Uterus (tissue), 4 donors: ENCODE data around the gene METTL18. TPM values are rescaled to one million over a fixed set of nuclear protein-coding genes. Genes with fewer than 3 reads are reported as not detected.
"Not testable (repeated sequence)": the region's sequence is repeated elsewhere in the genome, so short reads cannot be mapped to it uniquely, and the experiment has no call there.

ENCODE experiments used
- DNase-seq, 2 donors: peaks; one replicate each; pipeline ENCODE4 v3.0.0-alpha.2; 2019 to 2020
- H3K27ac ChIP-seq, 2 donors: fragments of 200-600 bp; sonication (generic); 1 replicate in 1 of 2; 2 replicates in 1 of 2; pipeline ENCODE4 v1.5.1; 2016 to 2018
- H3K27me3 ChIP-seq, 2 donors: fragments of 200-600 bp; sonication (generic); one replicate each; pipeline ENCODE4 v1.5.1; 2018 to 2019; ENCODE audit warnings: control low read depth in 1 of 2
- H3K36me3 ChIP-seq, 2 donors: fragments of 200-600 bp; sonication (generic); one replicate each; pipeline ENCODE4 v1.5.1; 2019; ENCODE audit warnings: control low read depth in 1 of 2
- H3K4me1 ChIP-seq, 2 donors: fragments of 200-600 bp; sonication (generic); one replicate each; pipeline ENCODE4 v1.5.1; 2018 to 2019; ENCODE audit warnings: control low read depth in 1 of 2
- H3K4me3 ChIP-seq, 2 donors: fragments of 200-600 bp; sonication (generic); 1 replicate in 1 of 2; 2 replicates in 1 of 2; pipeline ENCODE4 v1.5.1; 2018 to 2019; ENCODE audit warnings: mild to moderate bottlenecking in 1 of 2
- H3K9me3 ChIP-seq, 2 donors: fragments of 200-600 bp; sonication (generic); one replicate each; pipeline ENCODE4 v1.5.1; 2019; ENCODE audit warnings: control low read depth in 1 of 2
- POLR2A ChIP-seq, 2 donors: fragments of 450-650 bp; IDR thresholded peaks; one replicate each; pipeline ENCODE4 v1.6.1; 2016; ENCODE audit warnings: antibody characterized with exemption in 2 of 2, mild to moderate bottlenecking in 1 of 2, moderate library complexity in 1 of 2
- intact Hi-C: fragments of 100-400 bp; cut with DNase I; formaldehyde crosslinking; loops from one replicate; pipeline ENCODE4 v1.15.1; 2023; ENCODE audit warnings: low total_unique reads
- total RNA-seq, 4 donors: library from RNA; depleted of rRNA in 3 of 4; stranded (reverse); fragments of >200 nt in 3 of 4; gene quantifications; one replicate each; pipeline versions ENCODE4 v1.1.0 to v1.2.4, GENCODE V29; 2014 to 2023
- TF ChIP-seq, protein P1 (sequence below), 4 experiments: fragments of 200-600 bp in 2 of 4; fragments of 450-650 bp in 2 of 4; sonication (generic) in 2 of 4; IDR thresholded peaks; one replicate each; pipeline ENCODE4 v1.5.1; 2016 to 2019; ENCODE audit warnings: antibody characterized with exemption in 4 of 4, mild to moderate bottlenecking in 2 of 4, moderate library complexity in 1 of 4
- donor health status: DM: yes; HTN: yes; CAD: no.

The METTL18 gene
- total RNA-seq, 4 donors from 2014 or later = 1.0 to 14.7 (median 10.2) TPM

GRCh38 chr1:169814265-169814664 lies 19.6 kb upstream of the METTL18 start:
- intact Hi-C loops = no loop called here
- Histone ChIP-seq H3K36me3 (no peaks in the 10 kb centered on the region), H3K27ac (no peak overlapping the region), H3K27me3 (no peaks in the 10 kb centered on the region), H3K4me3 (no peak overlapping the region), H3K4me1 (no peaks in the 10 kb centered on the region), H3K9me3 (no peaks in the 10 kb centered on the region)
- DNase-seq = no peak
- TF ChIP-seq, protein P1, sequence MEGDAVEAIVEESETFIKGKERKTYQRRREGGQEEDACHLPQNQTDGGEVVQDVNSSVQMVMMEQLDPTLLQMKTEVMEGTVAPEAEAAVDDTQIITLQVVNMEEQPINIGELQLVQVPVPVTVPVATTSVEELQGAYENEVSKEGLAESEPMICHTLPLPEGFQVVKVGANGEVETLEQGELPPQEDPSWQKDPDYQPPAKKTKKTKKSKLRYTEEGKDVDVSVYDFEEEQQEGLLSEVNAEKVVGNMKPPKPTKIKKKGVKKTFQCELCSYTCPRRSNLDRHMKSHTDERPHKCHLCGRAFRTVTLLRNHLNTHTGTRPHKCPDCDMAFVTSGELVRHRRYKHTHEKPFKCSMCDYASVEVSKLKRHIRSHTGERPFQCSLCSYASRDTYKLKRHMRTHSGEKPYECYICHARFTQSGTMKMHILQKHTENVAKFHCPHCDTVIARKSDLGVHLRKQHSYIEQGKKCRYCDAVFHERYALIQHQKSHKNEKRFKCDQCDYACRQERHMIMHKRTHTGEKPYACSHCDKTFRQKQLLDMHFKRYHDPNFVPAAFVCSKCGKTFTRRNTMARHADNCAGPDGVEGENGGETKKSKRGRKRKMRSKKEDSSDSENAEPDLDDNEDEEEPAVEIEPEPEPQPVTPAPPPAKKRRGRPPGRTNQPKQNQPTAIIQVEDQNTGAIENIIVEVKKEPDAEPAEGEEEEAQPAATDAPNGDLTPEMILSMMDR (IDR thresholded peaks at IDR 0.05) = no peak
- TF ChIP-seq POLR2A (IDR thresholded peaks at IDR 0.05) = no peak

GRCh38 chr1:169812131-169812530 lies 17.4 kb upstream of the METTL18 start:
- no peak for DNase-seq
- H3K27ac ChIP-seq = no peak overlapping the region
- no peaks in the 10 kb centered on the region for H3K27me3 ChIP-seq
- H3K4me3 ChIP-seq = no peak overlapping the region
- no peak for TF ChIP-seq POLR2A (IDR thresholded peaks at IDR 0.05)
- H3K36me3 ChIP-seq = no peaks in the 10 kb centered on the region
- no peaks in the 10 kb centered on the region for H3K4me1 ChIP-seq
- intact Hi-C loops = no loop called here
- no peaks in the 10 kb centered on the region for H3K9me3 ChIP-seq

GRCh38 chr1:169811418-169812035 lies 16.8 kb upstream of the METTL18 start:
- H3K4me3 ChIP-seq, DNase-seq, H3K27ac ChIP-seq, H3K9me3 ChIP-seq, H3K36me3 ChIP-seq, intact Hi-C loops, H3K27me3 ChIP-seq, H3K4me1 ChIP-seq: not testable (repeated sequence)

GRCh38 chr1:169809370-169810095 lies 14.8 kb upstream of the METTL18 start:
- TF ChIP-seq, protein P1 (IDR thresholded peaks at IDR 0.05) = peak; percentile 30 to 53 (median 49)
- TF ChIP-seq POLR2A (IDR thresholded peaks at IDR 0.05) = no peak
- Histone ChIP-seq H3K4me3 (no peak overlapping the region), H3K4me1 (no peaks in the 10 kb centered on the region), H3K27me3 (no peaks in the 10 kb centered on the region), H3K27ac (no peak overlapping the region), H3K9me3 (no peaks in the 10 kb centered on the region), H3K36me3 (no peaks in the 10 kb centered on the region)
- intact Hi-C loops = no loop called here
- DNase-seq = no peak

DNA sequence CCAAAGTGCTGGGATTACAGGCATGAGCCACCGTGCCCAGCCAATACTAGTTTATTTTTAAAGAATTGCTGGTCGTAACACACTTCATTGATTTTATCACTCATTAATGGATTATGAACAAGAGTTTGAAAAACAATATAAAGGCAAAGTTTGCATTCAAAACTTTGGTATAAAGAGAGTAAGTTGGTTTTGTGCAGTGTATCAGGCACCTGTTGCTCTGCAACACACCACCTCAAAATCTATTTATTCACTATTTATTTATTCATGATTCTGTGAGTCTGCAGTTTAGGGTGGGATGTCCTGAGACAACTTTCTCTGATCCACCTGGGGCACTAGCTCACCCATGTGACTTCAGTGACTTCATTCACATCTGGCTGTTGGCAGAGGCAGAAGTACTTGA lies 10.2 kb upstream of the METTL18 start:
- Histone ChIP-seq H3K4me3 (no peak overlapping the region), H3K27me3 (no peaks in the 10 kb centered on the region), H3K9me3 (no peaks in the 10 kb centered on the region), H3K27ac (no peak overlapping the region), H3K36me3 (no peaks in the 10 kb centered on the region), H3K4me1 (no peaks in the 10 kb centered on the region)
- no peak for TF ChIP-seq POLR2A (IDR thresholded peaks at IDR 0.05)
- TF ChIP-seq, protein P1 (IDR thresholded peaks at IDR 0.05) = no peak
- intact Hi-C loops = no loop called here
- DNase-seq = no peak

DNA sequence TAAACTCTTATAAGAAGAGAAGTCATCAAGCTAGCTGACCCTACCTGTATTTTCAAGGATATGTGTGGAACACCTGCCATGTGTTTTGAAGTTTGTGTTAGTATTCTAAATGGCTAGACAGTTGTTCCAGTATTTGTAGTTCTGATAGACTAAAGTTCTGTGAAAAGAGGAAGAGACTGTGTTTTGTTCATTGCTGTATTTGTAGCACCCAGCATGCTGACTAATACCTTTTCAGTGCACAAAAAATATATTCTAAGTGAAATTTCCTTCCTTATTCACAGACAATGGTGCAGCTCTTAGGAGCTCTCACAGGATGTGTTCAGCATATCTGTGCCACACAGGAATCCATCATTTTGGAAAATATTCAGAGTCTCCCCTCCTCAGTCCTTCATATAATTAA lies 8.2 kb upstream of the METTL18 start:
- no peaks in the 10 kb centered on the region for H3K27me3 ChIP-seq
- H3K27ac ChIP-seq = no peak overlapping the region
- no peak overlapping the region for H3K4me3 ChIP-seq
- no peak for DNase-seq
- H3K4me1 ChIP-seq = no peaks in the 10 kb centered on the region
- no peaks in the 10 kb centered on the region for H3K36me3 ChIP-seq
- intact Hi-C loops = no loop called here
- TF ChIP-seq POLR2A (IDR thresholded peaks at IDR 0.05) = no peak
- TF ChIP-seq, protein P1 (IDR thresholded peaks at IDR 0.05) = no peak
- no peaks in the 10 kb centered on the region for H3K9me3 ChIP-seq
